ENCODE data around the gene SEPTIN10.
"Not testable (repeated sequence)": the region's sequence is repeated elsewhere in the genome, so short reads cannot be mapped to it uniquely, and the experiment has no call there.

SEPTIN10 gene

GRCh38 chr2:109601783-109602182 is 12.0 kb downstream of the SEPTIN10 start:
- no peak for DNase-seq (ENCODE audit: low spot score)

- no peak for DNase-seq (ENCODE audit: low spot score)
Measured at GRCh38 chr2:109597283-109597682, 16.5 kb downstream of the SEPTIN10 start.

DNA sequence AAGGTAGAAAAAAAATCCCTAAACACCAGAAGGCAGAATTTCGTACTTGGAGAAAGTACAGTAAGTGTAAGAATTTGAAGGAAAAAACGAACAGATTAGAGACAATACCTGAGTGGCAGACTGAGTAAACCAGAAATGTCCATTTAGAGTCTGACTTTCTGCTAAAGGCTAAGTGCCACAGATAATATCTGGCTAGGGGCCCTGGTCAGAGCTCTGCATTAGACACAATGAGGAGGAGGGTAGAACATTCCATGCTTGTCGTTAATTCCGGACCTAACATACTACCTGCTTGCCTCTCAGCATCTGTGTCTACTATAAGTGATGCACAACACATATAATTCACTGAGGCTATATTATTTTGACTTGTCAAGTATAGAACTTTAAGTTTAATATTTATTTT is 18.1 kb downstream of the SEPTIN10 start:
- DNase-seq (ENCODE audit: low spot score): no peak

- no peak for DNase-seq (ENCODE audit: low spot score)
Measured at GRCh38 chr2:109594246-109594885, 19.4 kb downstream of the SEPTIN10 start.

DNA sequence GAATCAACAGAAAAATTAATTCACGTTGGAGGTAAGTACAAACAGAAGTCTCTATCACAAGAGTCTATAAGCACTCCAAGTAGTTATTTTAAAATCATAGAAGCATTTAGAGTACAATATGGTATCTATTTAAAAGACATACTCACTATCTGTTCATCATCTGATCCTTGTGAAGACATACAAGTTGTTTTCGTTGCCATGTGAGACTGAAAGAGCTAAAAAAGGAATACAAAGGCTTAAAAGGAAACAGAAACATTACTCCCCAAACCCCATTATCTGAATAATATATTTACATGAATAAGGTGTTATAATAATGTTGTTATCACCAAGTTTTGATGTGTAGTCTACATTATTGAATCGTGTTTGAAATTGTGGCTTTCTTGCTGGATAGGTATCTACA is 20.9 kb downstream of the SEPTIN10 start:
- DNase-seq (ENCODE audit: low spot score): no peak

GRCh38 chr2:109591206-109591605 is 22.6 kb downstream of the SEPTIN10 start:
- no peak for DNase-seq (ENCODE audit: low spot score)

- DNase-seq (ENCODE audit: low spot score): no peak
Measured at GRCh38 chr2:109586687-109587086, 27.1 kb downstream of the SEPTIN10 start.

- DNase-seq (ENCODE audit: low spot score): no peak
Measured at GRCh38 chr2:109582928-109583895, 30.6 kb downstream of the SEPTIN10 start.

DNA sequence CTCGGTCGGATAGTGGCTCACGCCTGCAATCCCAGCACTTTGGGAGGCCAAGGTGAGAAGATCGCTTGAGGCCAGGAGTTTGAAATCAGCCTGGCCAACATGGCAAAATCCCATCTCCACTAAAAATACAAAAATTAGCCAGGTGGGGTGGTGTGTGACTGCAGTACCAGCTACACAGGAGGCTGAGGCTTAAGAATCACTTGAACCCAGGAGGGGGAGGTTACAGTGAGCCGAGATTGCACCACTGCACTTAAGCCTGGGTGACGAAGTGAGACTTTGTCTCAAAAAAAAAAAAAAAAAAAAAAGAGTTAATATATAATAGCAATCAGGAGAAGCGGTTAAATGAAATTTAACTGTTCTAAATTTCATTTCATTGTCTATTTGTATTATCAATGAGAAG is 36.1 kb downstream of the SEPTIN10 start:
- not testable (repeated sequence) for DNase-seq (ENCODE audit: low spot score)

GRCh38 chr2:109575373-109575772 is 38.4 kb downstream of the SEPTIN10 start:
- no peak for DNase-seq (ENCODE audit: low spot score)

DNA sequence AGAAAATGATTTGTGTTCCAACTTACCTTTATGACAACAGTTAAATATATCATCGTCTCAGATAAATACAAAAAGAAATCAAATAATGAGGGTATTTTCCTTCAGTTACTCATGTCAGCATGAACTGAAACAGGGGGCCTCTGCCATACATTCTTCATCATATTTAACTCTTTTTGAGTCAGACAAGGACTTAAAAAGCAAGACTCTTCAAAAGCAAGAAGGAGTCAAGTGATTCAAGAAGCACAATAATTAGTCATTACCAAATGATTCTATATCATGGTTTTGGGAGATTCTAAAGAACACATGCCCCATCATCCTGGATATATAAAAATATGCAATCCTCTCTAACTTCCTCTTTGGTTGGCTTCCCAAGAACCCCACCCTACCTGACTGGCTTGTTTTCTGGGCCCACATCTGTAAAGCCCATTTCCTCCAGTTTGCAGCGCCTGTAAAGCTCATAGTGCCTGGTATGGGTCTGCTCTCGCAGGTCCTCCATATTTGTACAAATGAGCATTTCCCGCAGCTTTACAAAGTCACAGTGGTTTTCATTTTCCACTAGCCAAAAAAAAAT is 49.7 kb downstream of the SEPTIN10 start:
- DNase-seq (ENCODE audit: low spot score): no peak

DNA sequence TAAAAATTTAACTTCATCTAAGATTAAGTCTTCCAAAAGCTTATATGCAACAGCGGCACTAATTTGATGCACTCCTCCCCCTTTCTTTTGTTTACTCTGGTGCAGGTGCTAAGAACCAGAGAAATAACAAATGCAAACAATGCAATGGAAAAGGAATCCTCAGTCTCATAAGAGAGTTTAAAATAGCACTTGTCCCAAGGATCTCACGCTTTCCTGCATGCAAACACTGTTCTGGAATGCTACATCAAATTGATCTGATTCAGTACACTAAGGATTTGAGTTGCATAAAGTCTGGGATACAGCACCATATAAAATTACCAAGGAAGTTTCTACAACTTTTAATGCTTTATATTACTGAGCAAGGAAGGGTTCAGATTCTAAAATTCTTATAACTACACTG is 50.5 kb downstream of the SEPTIN10 start:
- no peak for DNase-seq (ENCODE audit: low spot score)

GRCh38 chr2:109562421-109562820 is 51.3 kb downstream of the SEPTIN10 start:
- DNase-seq (ENCODE audit: low spot score): no peak

DNA sequence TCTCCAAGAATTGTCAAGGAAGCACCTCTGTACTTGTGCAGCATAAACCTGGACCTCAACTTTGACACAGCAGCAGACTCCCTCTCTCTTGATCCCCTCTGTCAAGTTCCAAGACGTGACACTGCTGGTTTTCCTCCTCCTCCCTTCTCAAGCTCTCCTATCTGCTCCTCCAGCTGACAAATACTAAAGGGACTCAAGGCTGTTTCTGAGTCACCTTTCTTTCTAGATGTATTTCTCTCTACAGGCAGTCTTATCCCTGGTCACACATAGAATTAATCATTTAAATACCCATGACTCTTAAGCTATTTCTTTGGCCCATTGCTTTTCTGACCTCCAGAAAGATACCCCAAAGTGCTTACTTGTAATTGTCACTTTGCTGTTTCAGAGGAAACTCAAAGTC is 53.5 kb downstream of the SEPTIN10 start:
- DNase-seq (ENCODE audit: low spot score): no peak

DNA sequence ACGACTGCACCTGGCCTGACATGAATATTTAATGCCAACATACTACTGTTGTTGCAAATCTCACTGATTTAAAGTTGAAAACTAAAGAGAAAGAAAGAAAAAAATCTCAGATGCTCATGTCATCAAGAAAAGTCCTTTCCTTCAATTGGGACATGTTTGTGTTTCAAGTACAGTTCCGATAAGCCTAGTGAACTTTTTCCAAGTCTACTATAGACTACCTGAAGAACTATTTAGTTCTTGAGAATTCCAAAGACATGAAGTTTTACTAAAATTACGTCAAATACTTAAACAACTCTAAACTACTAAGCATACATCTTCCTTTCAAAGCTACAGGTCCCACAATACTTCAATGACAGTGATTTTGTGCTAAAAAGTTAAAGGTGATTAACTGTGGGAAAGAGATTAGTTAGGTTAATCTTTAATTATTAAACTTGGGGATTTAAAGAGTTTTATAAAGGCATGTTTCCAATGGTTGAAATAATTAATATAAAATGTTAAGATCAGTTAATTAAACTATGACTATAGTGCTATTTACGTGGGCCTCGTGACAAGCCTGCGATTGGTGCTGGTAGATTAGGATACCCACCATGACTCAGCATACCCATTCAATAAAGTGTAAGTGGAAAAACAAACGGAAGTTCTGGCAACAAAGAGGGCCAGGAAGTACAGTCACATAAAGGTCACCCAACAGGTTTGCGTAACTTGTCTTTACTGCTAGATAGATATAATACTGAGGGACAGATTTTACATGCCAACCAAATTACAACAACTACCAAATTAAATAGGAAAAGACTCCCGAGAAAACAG is 55.5 kb downstream of the SEPTIN10 start:
- DNase-seq (ENCODE audit: low spot score): no peak

DNA sequence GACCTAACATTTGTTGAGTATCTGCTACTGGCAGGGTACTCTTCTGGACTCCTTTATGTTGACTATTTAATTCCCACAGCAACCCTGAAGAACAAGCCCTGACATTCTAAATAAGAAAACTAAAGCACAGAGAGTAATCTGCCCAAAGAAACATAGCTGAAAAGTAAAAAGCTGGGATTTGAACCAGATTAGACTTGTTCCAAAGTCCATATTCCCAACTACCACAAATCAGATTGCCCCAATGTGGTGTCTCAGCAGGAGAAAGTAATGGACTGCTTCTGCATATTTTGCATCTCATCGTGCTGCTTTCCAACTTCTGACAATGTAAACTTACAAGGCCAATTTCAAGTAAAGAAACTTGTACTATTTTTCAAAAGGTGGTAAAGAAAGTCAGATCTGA is 56.5 kb downstream of the SEPTIN10 start:
- no peak for DNase-seq (ENCODE audit: low spot score)

DNA sequence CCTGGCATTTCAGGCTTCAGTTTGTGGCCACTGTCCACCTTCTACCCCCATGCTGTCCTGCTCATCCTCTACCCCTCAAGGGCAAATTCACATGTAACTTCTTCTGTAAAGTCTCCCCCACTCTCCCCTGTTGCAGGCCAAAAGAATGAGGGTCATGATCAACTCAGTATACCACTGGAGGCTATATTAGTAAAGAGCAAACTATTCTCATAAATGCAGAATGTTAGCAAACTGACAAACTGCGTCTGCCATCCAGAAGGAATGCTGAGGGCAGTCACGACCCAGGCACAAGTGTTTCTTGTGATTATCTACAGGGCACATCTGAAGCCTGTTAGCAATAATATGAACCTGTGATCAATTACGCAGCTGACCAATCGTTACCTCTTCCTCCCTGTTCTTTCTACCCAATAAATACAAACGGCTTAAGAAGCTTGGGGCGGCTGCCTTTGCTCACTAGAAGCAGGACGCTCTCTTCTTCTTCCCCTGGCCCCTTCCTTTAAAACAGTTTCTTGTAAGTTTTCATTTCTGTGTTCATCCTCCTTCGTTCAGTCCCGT is 58.3 kb downstream of the SEPTIN10 start:
- no peak for DNase-seq (ENCODE audit: low spot score)

- DNase-seq (ENCODE audit: low spot score): no peak
Measured at GRCh38 chr2:109554758-109555157, 59.0 kb downstream of the SEPTIN10 start.

DNA sequence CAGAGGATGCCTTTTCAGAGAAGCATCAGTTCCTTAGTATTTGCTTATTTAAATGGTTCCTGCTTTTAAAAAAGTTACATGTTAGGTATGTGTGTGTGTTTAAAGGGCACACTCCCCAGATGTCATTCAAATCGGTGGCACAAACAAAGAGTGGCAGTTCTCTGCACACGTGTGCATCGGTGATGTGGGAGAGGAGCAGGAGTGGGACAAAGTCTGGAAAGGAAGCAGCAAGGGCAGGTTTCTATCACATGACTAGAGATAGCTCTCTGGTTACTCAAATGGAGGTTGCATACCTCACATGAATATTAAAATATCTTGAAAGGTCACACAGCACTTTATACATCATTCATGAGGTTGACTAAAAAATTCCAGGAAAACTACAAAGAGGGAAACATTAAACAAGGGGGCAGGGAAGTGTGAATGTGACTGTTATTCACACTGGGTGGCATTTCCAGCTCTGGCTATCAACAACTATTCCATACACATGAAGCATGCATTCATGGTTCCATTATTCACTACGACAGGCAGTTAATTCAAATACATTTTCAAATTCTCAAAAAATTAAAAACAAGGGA is 64.7 kb downstream of the SEPTIN10 start:
- no peak for DNase-seq (ENCODE audit: low spot score)

GRCh38 chr2:109547280-109547679 is 66.5 kb downstream of the SEPTIN10 start:
- DNase-seq (ENCODE audit: low spot score): no peak
